IPS-15b (cell line): ENCODE results near the gene ARTN.

Experiments used
- H3K27me3 ChIP-seq: one replicate; pipeline ENCODE4 v1.6.1; 2013; ENCODE audit warnings: low read length; ENCODE audit not compliant: control insufficient read depth, insufficient read depth
- H3K36me3 ChIP-seq: one replicate; pipeline ENCODE4 v1.6.1; 2013; ENCODE audit warnings: low read length; ENCODE audit not compliant: control insufficient read depth, insufficient read depth
- H3K4me1 ChIP-seq: one replicate; pipeline ENCODE4 v1.6.1; 2013; ENCODE audit warnings: mild to moderate bottlenecking, low read length; ENCODE audit not compliant: control insufficient read depth, insufficient read depth
- H3K4me3 ChIP-seq: one replicate; pipeline ENCODE4 v1.5.1; 2013; ENCODE audit warnings: low read depth, low read length
- H3K9ac ChIP-seq: one replicate; pipeline ENCODE4 v1.6.1; 2013; ENCODE audit warnings: low read depth, mild to moderate bottlenecking, low read length
- H3K9me3 ChIP-seq: one replicate; pipeline ENCODE4 v1.6.1; 2013; ENCODE audit warnings: mild to moderate bottlenecking, low read length; ENCODE audit not compliant: control insufficient read depth, insufficient read depth

The ARTN gene

DNA sequence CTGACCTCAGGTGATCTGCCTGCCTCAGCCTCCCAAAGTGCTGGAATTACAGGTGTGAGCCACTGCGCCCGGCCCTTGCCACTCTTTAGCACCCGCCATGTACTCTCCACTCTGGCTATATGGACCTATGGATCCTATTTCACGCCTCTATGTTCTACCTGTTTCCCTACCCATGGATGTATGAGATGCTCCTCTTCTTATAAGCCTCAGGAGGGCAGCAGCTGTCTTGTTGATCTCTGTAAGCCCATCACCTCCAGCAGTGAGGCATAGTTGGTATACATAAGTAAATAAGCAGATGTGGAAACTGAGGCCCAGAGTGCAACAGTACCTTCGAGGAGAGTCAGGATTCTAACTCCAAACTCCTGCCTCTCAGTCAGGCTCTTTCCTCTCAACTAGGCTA, 24.7 kb upstream of the ARTN start:
- Histone ChIP-seq H3K4me1 (peaks cover 12% of the 10 kb centered on the region), H3K27me3 (no peaks in the 10 kb centered on the region), H3K36me3 (no peaks in the 10 kb centered on the region), H3K9ac (no peak overlapping the region), H3K9me3 (no peaks in the 10 kb centered on the region), H3K4me3 (no peak overlapping the region)

DNA sequence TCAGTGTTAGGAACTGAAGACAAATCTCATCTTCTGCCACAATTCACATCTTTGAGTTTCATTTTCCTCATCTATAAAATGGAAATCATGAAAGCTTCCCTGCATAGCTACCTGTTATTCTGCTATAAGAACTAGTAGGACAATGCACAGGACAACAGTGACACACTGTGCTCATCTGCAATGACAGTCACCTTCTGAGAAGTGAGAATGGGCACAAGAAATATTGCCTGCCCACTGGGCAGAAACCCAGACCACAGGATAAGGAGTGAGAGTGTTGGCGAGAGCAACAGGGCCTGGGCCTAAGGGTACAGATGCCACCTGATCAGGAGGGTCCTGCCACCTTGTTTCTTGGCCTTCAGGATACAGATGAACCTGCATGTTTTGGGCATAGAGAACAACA, 23.3 kb upstream of the ARTN start:
- no peak overlapping the region for H3K4me3 ChIP-seq
- H3K9me3 ChIP-seq, result no peaks in the 10 kb centered on the region
- H3K4me1 ChIP-seq, result peaks cover 16% of the 10 kb centered on the region
- no peaks in the 10 kb centered on the region for H3K27me3 ChIP-seq
- H3K36me3 ChIP-seq, result no peaks in the 10 kb centered on the region
- H3K9ac ChIP-seq, result no peak overlapping the region

DNA sequence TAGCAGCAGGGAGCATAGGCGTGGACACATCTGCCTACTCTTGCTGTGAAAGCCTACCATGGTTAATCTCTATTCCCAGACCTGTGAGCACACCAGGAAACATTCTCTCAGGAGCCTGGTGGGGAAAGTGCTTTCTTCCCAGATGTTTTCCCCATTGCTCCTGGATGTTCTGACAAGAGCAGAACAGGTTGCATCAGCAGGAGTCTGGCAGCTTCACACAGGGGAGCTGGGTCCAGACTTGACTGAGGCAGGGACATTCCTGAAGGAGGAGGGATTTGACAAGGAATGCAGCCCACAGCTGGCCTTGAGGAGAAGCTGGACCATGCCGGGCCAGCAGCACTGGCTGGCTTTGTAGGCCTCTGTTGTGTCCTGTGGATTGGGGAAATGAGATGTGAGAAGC, 21.0 kb upstream of the ARTN start:
- no peaks in the 10 kb centered on the region for H3K9me3 ChIP-seq
- no peaks in the 10 kb centered on the region for H3K36me3 ChIP-seq
- peaks cover 16% of the 10 kb centered on the region for H3K4me1 ChIP-seq
- H3K4me3 ChIP-seq, result no peak overlapping the region
- no peak overlapping the region for H3K9ac ChIP-seq
- no peaks in the 10 kb centered on the region for H3K27me3 ChIP-seq

DNA sequence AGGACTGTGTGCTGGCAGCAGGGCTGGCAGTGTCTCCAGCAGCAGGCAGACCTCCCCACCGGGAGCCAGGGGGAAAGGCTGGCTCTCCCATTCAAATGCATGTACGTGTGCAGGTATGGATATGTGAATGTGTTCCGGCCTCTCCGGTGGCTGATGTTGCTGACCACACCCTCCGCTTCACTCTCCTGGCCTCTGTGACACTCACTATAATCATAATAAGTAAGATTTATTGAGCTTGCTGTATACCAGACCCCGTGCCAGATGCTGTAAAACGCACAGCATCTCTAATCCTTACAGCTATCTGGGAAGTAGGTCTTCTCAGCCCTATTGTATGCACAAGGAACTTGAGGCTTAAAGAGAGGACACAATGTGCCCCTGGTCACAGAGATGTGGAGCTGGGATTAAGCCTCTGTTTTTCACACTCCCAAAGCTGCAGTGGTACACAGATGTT, 20.5 kb upstream of the ARTN start:
- H3K27me3 ChIP-seq, result no peaks in the 10 kb centered on the region
- H3K4me3 ChIP-seq, result no peak overlapping the region
- H3K9ac ChIP-seq, result no peak overlapping the region
- H3K4me1 ChIP-seq, result peaks cover 16% of the 10 kb centered on the region
- H3K36me3 ChIP-seq, result no peaks in the 10 kb centered on the region
- H3K9me3 ChIP-seq, result no peaks in the 10 kb centered on the region

DNA sequence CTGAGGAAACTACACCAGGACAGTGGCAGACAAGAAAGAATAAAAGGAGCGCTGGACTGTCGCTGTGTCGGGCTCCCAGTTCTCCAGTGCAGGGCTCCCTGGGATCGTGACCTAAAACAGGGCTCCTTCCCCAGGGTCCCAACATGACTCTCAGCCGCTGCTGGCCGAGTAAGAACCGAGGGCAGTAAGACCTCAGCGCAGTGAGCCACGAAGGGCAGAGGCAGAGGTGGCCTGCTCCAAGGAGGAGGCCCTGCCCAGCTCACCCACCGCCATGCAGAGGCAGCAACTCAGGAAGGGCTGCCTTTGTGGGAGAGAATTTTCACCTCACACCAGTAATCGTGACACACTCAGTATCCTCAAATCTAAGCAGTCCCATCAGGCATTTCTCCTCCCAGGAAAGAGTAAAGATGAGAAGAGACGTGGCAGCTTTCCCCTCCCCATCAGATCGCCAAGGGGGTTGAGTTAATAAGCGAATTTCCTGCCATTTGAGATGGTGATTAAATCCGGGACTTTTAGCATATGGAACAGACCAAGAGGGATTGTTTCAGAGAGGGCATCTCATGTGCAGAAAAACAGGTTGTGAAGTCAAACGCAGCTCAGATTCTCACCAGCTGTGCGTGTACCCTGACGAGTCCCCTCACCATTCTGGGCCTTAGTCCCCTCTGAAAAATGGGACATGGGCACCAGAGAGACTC, 19.8 kb upstream of the ARTN start:
- Histone ChIP-seq H3K4me3 (no peak overlapping the region), H3K36me3 (no peaks in the 10 kb centered on the region), H3K4me1 (peaks cover 16% of the 10 kb centered on the region), H3K9ac (no peak overlapping the region), H3K9me3 (no peaks in the 10 kb centered on the region), H3K27me3 (no peaks in the 10 kb centered on the region)

DNA sequence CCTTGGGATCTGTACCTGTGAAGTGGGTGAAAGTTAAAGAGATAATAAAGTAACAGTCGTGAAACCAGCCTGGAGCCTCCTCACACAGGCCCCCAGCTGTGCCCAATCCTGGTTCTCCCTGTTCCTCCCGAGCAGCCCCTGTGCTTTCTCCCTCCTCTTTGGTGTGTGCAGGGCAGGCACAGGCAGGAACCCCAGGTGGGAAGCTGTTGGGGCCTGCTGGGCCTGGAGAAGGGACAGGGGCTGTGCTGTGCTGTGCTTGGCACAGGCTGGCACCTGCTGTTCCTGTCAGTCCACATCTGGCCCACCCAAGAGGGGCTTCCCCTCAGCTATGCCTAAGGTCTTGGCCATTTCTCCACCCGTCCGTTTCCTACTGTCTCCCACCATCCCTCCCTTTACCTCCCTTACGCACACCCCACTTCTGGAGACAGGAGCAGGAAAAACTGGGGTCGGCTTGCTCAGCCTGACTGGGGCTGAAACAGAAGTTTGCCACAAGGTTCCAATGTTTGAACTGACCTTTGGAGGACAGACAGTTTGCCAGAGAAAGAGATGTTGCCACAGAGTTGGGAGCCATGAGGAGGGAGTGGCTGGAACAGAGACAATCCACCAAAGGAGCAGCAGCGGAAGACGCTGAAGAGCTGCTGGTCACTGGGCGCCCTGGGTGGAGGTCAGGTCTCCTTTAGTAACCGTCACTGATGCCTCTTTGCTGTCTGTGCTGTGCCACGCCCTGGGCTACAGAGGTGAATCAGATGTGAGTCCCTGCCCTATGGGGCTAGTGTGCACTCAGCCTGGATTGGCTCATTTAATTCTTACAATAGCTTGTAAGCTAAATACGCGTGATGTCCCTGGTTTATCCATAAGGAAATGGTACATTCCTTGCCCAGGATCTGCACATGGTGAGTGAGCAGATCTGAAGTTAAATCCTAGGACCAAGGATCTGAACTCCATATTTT, 18.8 kb upstream of the ARTN start:
- Histone ChIP-seq H3K9me3 (no peaks in the 10 kb centered on the region), H3K36me3 (no peaks in the 10 kb centered on the region), H3K27me3 (no peaks in the 10 kb centered on the region), H3K9ac (no peak overlapping the region), H3K4me3 (no peak overlapping the region), H3K4me1 (peaks cover 16% of the 10 kb centered on the region)

DNA sequence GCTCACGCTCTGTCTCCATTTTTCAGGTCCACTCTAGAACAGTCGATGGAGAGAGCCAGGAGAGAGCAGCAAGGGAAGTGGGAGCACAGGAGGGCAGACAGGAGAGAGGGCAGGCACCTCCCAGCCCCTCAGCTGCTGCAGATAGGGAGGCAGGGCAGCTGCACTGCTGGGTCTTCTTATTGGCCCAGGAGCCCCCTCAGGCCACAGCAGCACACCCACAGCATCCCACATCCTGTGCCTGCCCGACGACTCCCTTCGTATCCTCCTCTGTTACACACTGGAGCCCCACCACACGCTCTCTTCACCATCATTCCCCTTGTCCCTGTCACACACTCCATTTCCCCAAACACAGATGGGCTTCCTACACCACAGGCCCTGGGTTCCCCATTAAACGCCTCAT, 13.7 kb upstream of the ARTN start:
- H3K4me3 ChIP-seq, result no peak overlapping the region
- no peaks in the 10 kb centered on the region for H3K9me3 ChIP-seq
- no peaks in the 10 kb centered on the region for H3K27me3 ChIP-seq
- H3K4me1 ChIP-seq, result no peaks in the 10 kb centered on the region
- no peak overlapping the region for H3K9ac ChIP-seq
- no peaks in the 10 kb centered on the region for H3K36me3 ChIP-seq

DNA sequence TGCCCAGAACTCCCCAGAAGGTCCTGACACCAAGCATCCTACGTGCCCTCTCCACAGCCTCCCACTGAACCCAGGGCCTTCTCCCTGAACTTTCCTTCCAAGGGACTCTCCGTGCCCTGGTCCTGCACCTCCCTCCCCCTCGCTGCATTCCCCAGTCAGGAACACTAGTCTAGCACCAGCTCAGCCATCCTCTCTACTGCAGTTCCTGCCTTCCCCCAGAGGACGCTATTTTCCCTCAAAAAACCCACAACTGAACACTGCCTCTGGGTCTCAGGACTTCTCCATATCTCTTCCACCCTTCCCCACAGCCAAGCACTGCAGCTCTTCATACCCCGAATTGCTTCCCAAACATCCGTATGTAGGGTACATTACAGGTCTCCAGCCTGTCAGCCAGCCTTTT, 12.6 kb upstream of the ARTN start:
- no peak overlapping the region for H3K4me3 ChIP-seq
- H3K9ac ChIP-seq, result no peak overlapping the region
- H3K9me3 ChIP-seq, result no peaks in the 10 kb centered on the region
- H3K27me3 ChIP-seq, result no peaks in the 10 kb centered on the region
- no peaks in the 10 kb centered on the region for H3K4me1 ChIP-seq
- no peaks in the 10 kb centered on the region for H3K36me3 ChIP-seq

DNA sequence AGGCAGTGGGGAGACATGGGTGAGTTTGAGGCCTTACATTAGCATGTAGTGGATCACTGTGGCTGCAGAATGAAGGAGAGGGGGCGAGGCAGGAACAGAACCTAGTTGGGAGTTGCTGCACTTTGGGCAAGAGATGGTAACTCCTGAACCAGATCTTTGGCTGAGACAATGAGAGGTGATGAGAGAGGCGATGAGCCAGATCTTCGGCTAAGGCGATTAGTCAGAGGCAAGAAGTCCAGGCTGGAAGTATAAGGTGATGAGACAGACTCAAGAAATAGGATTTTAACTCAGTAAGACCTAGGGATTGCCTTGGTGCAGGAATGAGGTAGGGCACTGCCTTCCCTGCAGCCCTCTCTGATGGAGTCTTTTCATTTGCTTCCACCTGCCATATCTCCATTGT, 9.1 kb upstream of the ARTN start:
- H3K4me1 ChIP-seq, result no peaks in the 10 kb centered on the region
- H3K27me3 ChIP-seq, result no peaks in the 10 kb centered on the region
- H3K9me3 ChIP-seq, result no peaks in the 10 kb centered on the region
- H3K9ac ChIP-seq, result no peak overlapping the region
- H3K36me3 ChIP-seq, result no peaks in the 10 kb centered on the region
- H3K4me3 ChIP-seq, result no peak overlapping the region

DNA sequence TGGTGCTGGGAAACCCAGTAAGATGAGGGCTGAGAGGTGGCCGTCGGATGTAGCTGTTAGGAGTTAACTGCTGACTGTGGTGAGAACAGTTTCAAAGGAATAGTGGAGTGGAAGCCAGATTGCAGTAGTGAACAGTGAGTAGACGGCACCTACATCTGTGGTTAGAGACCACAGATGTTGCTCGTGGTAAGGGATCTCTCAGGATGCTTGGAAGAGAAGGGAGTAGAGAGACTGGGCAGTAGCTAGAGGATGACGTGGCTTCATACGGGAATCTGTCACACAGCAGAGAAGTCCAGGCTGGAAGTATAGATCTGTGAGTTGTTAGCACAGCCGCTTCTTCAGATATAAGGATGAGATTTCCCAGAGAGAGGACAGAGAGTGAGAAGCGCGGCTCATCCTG, 7.8 kb upstream of the ARTN start:
- Histone ChIP-seq H3K27me3 (no peaks in the 10 kb centered on the region), H3K9ac (no peak overlapping the region), H3K36me3 (no peaks in the 10 kb centered on the region), H3K9me3 (no peaks in the 10 kb centered on the region), H3K4me1 (peaks cover 3% of the 10 kb centered on the region), H3K4me3 (no peak overlapping the region)

DNA sequence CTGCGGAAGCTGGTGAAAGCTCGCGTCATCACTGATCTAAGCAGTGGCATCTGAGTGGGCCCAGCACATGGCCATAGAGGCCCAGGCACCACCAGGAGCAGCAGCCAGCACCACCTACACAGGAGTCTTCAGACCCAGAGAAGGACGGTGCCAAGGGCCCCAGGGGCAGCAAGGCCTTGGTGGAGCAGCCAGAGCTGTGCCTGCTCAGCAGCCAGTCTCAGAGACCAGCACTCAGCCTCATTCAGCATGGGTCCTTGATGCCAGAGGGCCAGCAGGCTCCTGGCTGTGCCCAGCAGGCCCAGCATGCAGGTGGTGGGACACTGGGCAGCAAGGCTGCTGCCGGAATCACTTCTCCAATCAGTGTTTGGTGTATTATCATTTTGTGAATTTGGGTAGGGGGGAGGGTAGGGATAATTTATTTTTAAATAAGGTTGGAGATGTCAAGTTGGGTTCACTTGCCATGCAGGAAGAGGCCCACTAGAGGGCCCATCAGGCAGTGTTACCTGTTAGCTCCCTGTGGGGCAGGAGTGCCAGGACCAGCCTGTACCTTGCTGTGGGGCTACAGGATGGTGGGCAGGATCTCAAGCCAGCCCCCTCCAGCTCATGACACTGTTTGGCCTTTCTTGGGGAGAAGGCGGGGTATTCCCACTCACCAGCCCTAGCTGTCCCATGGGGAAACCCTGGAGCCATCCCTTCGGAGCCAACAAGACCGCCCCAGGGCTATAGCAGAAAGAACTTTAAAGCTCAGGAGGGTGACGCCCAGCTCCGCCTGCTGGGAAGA, 3.2 kb upstream of the ARTN start:
- H3K9ac ChIP-seq, result peak overlapping the region; percentile 5
- no peak overlapping the region for H3K4me3 ChIP-seq
- H3K27me3 ChIP-seq, result peaks cover 13% of the 10 kb centered on the region
- no peaks in the 10 kb centered on the region for H3K9me3 ChIP-seq
- peaks cover 19% of the 10 kb centered on the region for H3K4me1 ChIP-seq
- no peaks in the 10 kb centered on the region for H3K36me3 ChIP-seq
